ENCODE results near the gene BCAS3.
"Not testable (repeated sequence)": the region's sequence is repeated elsewhere in the genome, so short reads cannot be mapped to it uniquely, and the experiment has no call there.

BCAS3 gene

GRCh38 chr17:60770946-60771422, 93.3 kb downstream of the BCAS3 start:
- Mint-ChIP-seq H3K27ac (no peak overlapping the region), H3K36me3 (ENCODE audit: low read depth) (peaks cover 10% of the 10 kb centered on the region), H3K4me3 (no peak overlapping the region), H3K27me3 (no peaks in the 10 kb centered on the region), H3K4me1 (ENCODE audit: low read depth) (peaks cover 10% of the 10 kb centered on the region), H3K9me3 (no peaks in the 10 kb centered on the region)

- H3K36me3 Mint-ChIP-seq (ENCODE audit: low read depth), result peaks cover 10% of the 10 kb centered on the region
- not testable (repeated sequence) for H3K9me3 Mint-ChIP-seq; H3K27me3 Mint-ChIP-seq; H3K4me1 Mint-ChIP-seq (ENCODE audit: low read depth); H3K4me3 Mint-ChIP-seq; H3K27ac Mint-ChIP-seq
These were observed 94.0 kb downstream of the BCAS3 start for GRCh38 chr17:60771621-60772020.

- Mint-ChIP-seq H3K9me3 (no peaks in the 10 kb centered on the region), H3K27me3 (no peaks in the 10 kb centered on the region), H3K36me3 (ENCODE audit: low read depth) (no peaks in the 10 kb centered on the region), H3K4me3 (no peak overlapping the region), H3K27ac (no peak overlapping the region), H3K4me1 (ENCODE audit: low read depth) (peaks cover 2% of the 10 kb centered on the region)
These were observed 95.9 kb downstream of the BCAS3 start for GRCh38 chr17:60773552-60773951.

GRCh38 chr17:60781880-60782412, 104.3 kb downstream of the BCAS3 start:
- no peaks in the 10 kb centered on the region for H3K27me3 Mint-ChIP-seq
- no peaks in the 10 kb centered on the region for H3K4me1 Mint-ChIP-seq (ENCODE audit: low read depth)
- H3K36me3 Mint-ChIP-seq (ENCODE audit: low read depth), result no peaks in the 10 kb centered on the region
- no peak overlapping the region for H3K4me3 Mint-ChIP-seq
- H3K9me3 Mint-ChIP-seq, result no peaks in the 10 kb centered on the region
- no peak overlapping the region for H3K27ac Mint-ChIP-seq

GRCh38 chr17:60782742-60783141, 105.1 kb downstream of the BCAS3 start:
- Mint-ChIP-seq H3K36me3 (ENCODE audit: low read depth) (no peaks in the 10 kb centered on the region), H3K27me3 (no peaks in the 10 kb centered on the region), H3K27ac (no peak overlapping the region), H3K4me1 (ENCODE audit: low read depth) (no peaks in the 10 kb centered on the region), H3K4me3 (no peak overlapping the region), H3K9me3 (no peaks in the 10 kb centered on the region)

GRCh38 chr17:60790205-60790604, 112.6 kb downstream of the BCAS3 start:
- Mint-ChIP-seq H3K36me3 (ENCODE audit: low read depth) (no peaks in the 10 kb centered on the region), H3K27ac (no peak overlapping the region), H3K27me3 (no peaks in the 10 kb centered on the region), H3K4me1 (ENCODE audit: low read depth) (no peaks in the 10 kb centered on the region), H3K9me3 (no peaks in the 10 kb centered on the region), H3K4me3 (no peak overlapping the region)

GRCh38 chr17:60792250-60792898, 114.7 kb downstream of the BCAS3 start:
- Mint-ChIP-seq H3K4me3 (no peak overlapping the region), H3K27me3 (no peaks in the 10 kb centered on the region), H3K27ac (no peak overlapping the region), H3K4me1 (ENCODE audit: low read depth) (no peaks in the 10 kb centered on the region), H3K9me3 (no peaks in the 10 kb centered on the region), H3K36me3 (ENCODE audit: low read depth) (no peaks in the 10 kb centered on the region)

GRCh38 chr17:60798576-60798975, 120.9 kb downstream of the BCAS3 start:
- H3K9me3 Mint-ChIP-seq, result no peaks in the 10 kb centered on the region
- H3K27me3 Mint-ChIP-seq, result no peaks in the 10 kb centered on the region
- no peak overlapping the region for H3K4me3 Mint-ChIP-seq
- H3K27ac Mint-ChIP-seq, result no peak overlapping the region
- H3K4me1 Mint-ChIP-seq (ENCODE audit: low read depth), result no peaks in the 10 kb centered on the region
- H3K36me3 Mint-ChIP-seq (ENCODE audit: low read depth), result no peaks in the 10 kb centered on the region

- Mint-ChIP-seq H3K9me3 (no peaks in the 10 kb centered on the region), H3K36me3 (ENCODE audit: low read depth) (no peaks in the 10 kb centered on the region), H3K27ac (no peak overlapping the region), H3K27me3 (no peaks in the 10 kb centered on the region), H3K4me3 (no peak overlapping the region), H3K4me1 (ENCODE audit: low read depth) (no peaks in the 10 kb centered on the region)
These were observed 124.7 kb downstream of the BCAS3 start for GRCh38 chr17:60802377-60802776.

- no peak overlapping the region for H3K4me3 Mint-ChIP-seq
- H3K4me1 Mint-ChIP-seq (ENCODE audit: low read depth), result no peaks in the 10 kb centered on the region
- H3K9me3 Mint-ChIP-seq, result no peaks in the 10 kb centered on the region
- peaks cover 3% of the 10 kb centered on the region for H3K36me3 Mint-ChIP-seq (ENCODE audit: low read depth)
- H3K27ac Mint-ChIP-seq, result no peak overlapping the region
- H3K27me3 Mint-ChIP-seq, result no peaks in the 10 kb centered on the region
These were observed 125.4 kb downstream of the BCAS3 start for GRCh38 chr17:60803059-60803458.

- Mint-ChIP-seq H3K4me1 (ENCODE audit: low read depth) (peaks cover 3% of the 10 kb centered on the region), H3K27me3 (no peaks in the 10 kb centered on the region), H3K9me3 (no peaks in the 10 kb centered on the region), H3K36me3 (ENCODE audit: low read depth) (peaks cover 18% of the 10 kb centered on the region), H3K27ac (no peak overlapping the region), H3K4me3 (no peak overlapping the region)
These were observed 127.2 kb downstream of the BCAS3 start for GRCh38 chr17:60804831-60805230.

GRCh38 chr17:60809421-60809820, 131.8 kb downstream of the BCAS3 start:
- Mint-ChIP-seq H3K36me3 (ENCODE audit: low read depth) (peaks cover 35% of the 10 kb centered on the region), H3K27ac (no peak overlapping the region)

GRCh38 chr17:60814941-60815340, 137.3 kb downstream of the BCAS3 start:
- not testable (repeated sequence) for H3K27me3 Mint-ChIP-seq; H3K27ac Mint-ChIP-seq; H3K9me3 Mint-ChIP-seq; H3K4me1 Mint-ChIP-seq (ENCODE audit: low read depth); H3K4me3 Mint-ChIP-seq
- peaks cover 16% of the 10 kb centered on the region for H3K36me3 Mint-ChIP-seq (ENCODE audit: low read depth)

More at GRCh38 chr17:60809421-60809820, 131.8 kb downstream of the BCAS3 start:
- Mint-ChIP-seq H3K27me3 (no peaks in the 10 kb centered on the region), H3K9me3 (peaks cover 7% of the 10 kb centered on the region), H3K4me1 (ENCODE audit: low read depth) (peaks cover 3% of the 10 kb centered on the region), H3K4me3 (no peak overlapping the region)

- Mint-ChIP-seq H3K4me3 (no peak overlapping the region), H3K4me1 (ENCODE audit: low read depth) (no peaks in the 10 kb centered on the region), H3K36me3 (ENCODE audit: low read depth) (peaks cover under 1% of the 10 kb centered on the region), H3K27ac (no peak overlapping the region), H3K27me3 (no peaks in the 10 kb centered on the region), H3K9me3 (peaks cover 7% of the 10 kb centered on the region)
These were observed 139.5 kb downstream of the BCAS3 start for GRCh38 chr17:60817192-60817591.

- Mint-ChIP-seq H3K4me1 (ENCODE audit: low read depth) (no peaks in the 10 kb centered on the region), H3K4me3 (no peak overlapping the region), H3K36me3 (ENCODE audit: low read depth) (no peaks in the 10 kb centered on the region), H3K27me3 (no peaks in the 10 kb centered on the region), H3K27ac (no peak overlapping the region), H3K9me3 (no peaks in the 10 kb centered on the region)
These were observed 141.9 kb downstream of the BCAS3 start for GRCh38 chr17:60819447-60820130.
